Muscle layer of colon (tissue), 2 donors: ENCODE data around the gene MAN1A2.

ENCODE experiments used
- H3K27ac ChIP-seq: one replicate; pipeline ENCODE4 v1.7.0; 2013; ENCODE audit warnings: low read depth, mild to moderate bottlenecking, low read length, moderate library complexity
- H3K27me3 ChIP-seq, 2 donors: one replicate each; pipeline ENCODE4 v1.7.0; 2013; ENCODE audit warnings: low read length in 2 of 2, mild to moderate bottlenecking in 2 of 2; ENCODE audit not compliant: insufficient read depth in 2 of 2, control insufficient read depth in 1 of 2
- H3K36me3 ChIP-seq: one replicate; pipeline ENCODE4 v1.7.0; 2013; ENCODE audit warnings: mild to moderate bottlenecking, low read length; ENCODE audit not compliant: insufficient read depth
- H3K4me1 ChIP-seq: one replicate; pipeline ENCODE4 v1.7.0; 2013; ENCODE audit warnings: mild to moderate bottlenecking, low read length; ENCODE audit not compliant: insufficient read depth
- H3K4me3 ChIP-seq, 2 donors: one replicate each; pipeline ENCODE4 v1.7.0; 2013; ENCODE audit warnings: low read length in 2 of 2, low read depth in 1 of 2, mild to moderate bottlenecking in 1 of 2, moderate library complexity in 1 of 2
- H3K9ac ChIP-seq: one replicate; pipeline ENCODE4 v1.7.0; 2013; ENCODE audit warnings: low read length
- H3K9me3 ChIP-seq: one replicate; pipeline ENCODE4 v1.7.0; 2013; ENCODE audit warnings: mild to moderate bottlenecking, low read length
- donor health status: abdominal sarcoma.
- donor health status: Adenocarcinoma of cecum.

MAN1A2 gene

DNA sequence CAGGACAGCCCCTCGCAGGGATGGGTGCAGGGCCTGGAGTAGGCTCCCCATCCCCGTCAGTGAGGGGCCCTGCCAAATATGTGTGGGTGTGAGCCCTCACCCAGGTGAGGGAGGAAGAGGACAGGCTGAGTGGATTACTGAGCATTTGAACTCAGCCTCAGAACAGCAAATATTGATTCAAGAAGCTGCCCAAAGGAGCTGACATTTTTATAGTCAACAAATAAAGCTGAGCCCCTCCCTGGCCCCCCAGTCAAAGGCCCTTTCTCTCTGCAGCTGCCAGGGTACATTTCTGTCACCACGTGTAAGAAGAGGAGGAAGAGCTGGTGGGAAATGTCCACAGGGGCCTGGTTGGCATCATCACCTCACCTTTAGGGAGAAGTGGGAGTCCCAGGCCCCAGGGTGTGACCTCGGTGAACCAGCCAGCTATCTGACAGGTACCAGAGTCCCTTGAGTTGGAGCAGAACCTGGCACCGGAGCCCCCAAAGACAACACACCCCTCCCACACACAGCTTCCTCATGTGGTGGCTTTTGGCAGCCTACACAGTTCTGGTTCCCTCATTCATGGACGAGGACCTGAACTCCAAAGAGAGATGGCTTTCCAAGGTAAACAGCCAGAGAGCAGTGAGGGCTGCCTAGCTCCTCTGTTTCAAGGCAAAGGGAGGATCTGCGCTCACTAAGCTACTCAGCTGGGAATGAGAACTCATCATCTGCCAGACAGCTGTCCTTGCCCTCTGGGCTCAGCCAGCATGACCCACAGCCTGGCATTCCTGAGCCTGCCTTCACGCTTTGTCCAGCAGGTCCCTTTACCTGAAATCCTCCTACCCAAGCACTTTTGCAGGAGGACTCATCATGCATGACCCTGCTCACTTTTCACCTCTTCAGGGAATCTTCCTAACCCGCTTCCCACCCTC, 195.6 kb downstream of the MAN1A2 start:
- H3K9ac ChIP-seq, result no peak overlapping the region
- no peaks in the 10 kb centered on the region for H3K4me1 ChIP-seq
- H3K36me3 ChIP-seq, result no peaks in the 10 kb centered on the region
- no peak overlapping the region for H3K4me3 ChIP-seq
- H3K27me3 ChIP-seq, result no peaks in the 10 kb centered on the region
- H3K27ac ChIP-seq, result no peak overlapping the region
- H3K9me3 ChIP-seq, result no peaks in the 10 kb centered on the region

DNA sequence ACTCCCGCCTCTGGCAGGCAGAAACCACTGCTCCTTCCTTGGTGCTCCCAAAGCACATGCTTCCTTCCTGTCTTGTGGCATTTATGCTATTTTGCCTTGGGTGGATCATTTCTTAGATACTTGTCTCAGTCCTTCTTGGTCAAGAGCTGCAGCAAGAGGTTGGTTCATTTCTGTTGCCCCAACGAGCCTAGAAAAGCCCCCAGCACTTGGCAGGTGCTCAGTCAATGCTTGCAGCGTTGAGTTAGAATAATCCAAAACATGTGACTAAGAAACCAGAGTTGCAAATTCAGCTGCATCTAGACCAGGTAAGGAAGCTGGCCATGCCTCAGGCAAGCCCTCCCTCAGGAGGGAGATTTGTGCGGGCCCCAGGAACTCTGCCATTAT, 196.2 kb downstream of the MAN1A2 start:
- Histone ChIP-seq H3K9me3 (no peaks in the 10 kb centered on the region), H3K27ac (no peak overlapping the region), H3K36me3 (no peaks in the 10 kb centered on the region), H3K4me1 (no peaks in the 10 kb centered on the region), H3K4me3 (no peak overlapping the region), H3K9ac (no peak overlapping the region), H3K27me3 (no peaks in the 10 kb centered on the region)

DNA sequence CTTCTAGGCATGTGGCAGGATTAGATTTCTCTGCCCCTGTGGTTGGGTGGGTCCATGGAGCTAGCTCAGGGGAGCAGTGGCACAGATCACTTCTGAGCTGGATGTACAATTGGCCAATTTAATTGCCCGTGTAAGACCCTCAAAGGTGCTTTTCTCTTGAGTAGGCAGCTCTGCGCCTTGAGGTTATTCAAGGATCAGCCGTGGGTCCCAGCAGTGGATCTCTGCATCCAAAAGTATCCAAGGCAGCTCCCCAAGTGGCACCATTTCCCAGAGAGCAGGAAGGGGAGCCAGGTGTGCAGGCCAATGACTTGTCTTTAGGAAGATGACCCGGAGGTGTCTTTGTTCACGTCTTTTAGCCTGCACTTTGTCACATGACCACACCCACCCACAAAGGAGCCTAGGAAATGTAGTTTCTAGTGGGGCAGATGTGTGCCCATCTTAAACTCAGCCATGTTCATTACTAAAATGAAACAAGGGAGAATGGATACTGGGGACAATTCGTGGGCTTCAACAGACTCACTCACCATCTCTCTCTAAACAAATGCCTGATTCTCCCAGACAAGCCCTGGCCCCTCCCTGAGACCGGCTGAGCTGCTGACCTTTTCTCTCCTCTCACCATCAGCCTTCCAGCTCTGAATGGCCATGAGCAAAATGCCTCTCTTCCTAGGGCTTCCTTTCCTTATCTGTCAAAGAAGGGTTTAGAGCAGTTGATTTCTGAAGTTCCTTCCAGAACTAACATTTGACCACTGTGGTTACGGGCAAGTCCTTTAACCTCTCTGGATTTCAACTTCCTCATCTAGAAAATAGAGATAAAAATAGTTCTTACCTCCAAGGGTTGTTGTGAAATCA, 197.2 kb downstream of the MAN1A2 start:
- H3K4me3 ChIP-seq, result no peak overlapping the region
- no peak overlapping the region for H3K9ac ChIP-seq
- no peaks in the 10 kb centered on the region for H3K27me3 ChIP-seq
- no peaks in the 10 kb centered on the region for H3K36me3 ChIP-seq
- H3K27ac ChIP-seq, result no peak overlapping the region
- no peaks in the 10 kb centered on the region for H3K4me1 ChIP-seq
- H3K9me3 ChIP-seq, result no peaks in the 10 kb centered on the region

GRCh38 chr1:117565076-117565556, 197.9 kb downstream of the MAN1A2 start:
- Histone ChIP-seq H3K27me3 (no peaks in the 10 kb centered on the region), H3K4me3 (no peak overlapping the region), H3K27ac (no peak overlapping the region), H3K36me3 (no peaks in the 10 kb centered on the region), H3K9ac (no peak overlapping the region), H3K4me1 (no peaks in the 10 kb centered on the region), H3K9me3 (no peaks in the 10 kb centered on the region)

DNA sequence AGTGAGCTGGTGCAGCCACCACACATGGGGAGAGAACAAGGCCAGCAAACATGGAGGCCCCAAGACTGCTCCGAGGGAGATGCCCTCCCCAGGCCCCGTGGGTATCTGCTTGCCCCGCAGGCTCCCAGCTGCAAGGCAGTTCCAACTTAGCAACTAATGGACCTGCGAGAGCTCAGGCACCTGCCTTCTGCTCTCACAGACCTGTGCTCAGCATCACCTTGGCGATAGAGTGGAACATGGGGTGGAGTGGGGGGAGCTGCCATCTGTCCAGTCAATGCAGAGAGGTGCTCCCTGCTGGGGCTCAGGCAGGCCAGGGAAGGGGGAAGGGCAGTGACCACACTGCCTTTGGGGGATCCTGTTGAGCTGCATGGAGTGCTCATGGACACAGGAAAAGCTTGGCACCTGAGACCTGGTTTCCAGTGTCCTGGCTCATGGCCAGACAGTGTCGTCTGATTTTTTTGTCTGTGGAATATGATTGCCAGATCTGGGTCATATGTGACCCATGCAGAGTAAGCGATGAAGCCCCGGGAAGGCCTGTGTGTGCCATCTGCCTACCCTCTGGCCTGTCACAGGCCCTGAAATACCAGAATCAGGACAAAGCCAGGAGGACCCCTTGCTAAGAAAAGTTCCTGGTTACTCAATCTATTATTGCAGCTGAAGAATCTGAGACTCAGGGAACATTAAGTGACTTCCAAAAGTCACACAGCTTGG, 198.7 kb downstream of the MAN1A2 start:
- no peaks in the 10 kb centered on the region for H3K27me3 ChIP-seq
- no peaks in the 10 kb centered on the region for H3K9me3 ChIP-seq
- no peak overlapping the region for H3K4me3 ChIP-seq
- no peaks in the 10 kb centered on the region for H3K4me1 ChIP-seq
- no peak overlapping the region for H3K9ac ChIP-seq
- no peaks in the 10 kb centered on the region for H3K36me3 ChIP-seq
- H3K27ac ChIP-seq, result no peak overlapping the region

DNA sequence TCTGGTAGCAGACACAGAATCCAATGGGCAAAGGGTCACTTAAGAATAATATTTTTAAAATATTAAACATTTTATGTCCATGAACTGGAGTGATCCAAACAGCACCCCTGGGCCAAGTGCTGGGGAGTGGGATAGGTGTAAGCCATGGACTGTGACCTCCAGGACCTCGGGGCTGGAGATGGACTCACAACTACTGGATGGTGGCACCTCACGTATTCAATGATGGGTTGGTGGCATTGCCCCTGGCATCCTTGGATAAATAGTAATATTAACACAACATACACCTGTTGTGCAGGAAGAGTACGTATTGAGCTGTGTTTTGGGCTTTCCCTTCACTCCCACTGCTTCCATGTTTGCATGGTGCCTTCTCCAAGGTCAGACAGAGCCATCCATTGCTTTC, 199.3 kb downstream of the MAN1A2 start:
- H3K27me3 ChIP-seq, result no peaks in the 10 kb centered on the region
- no peaks in the 10 kb centered on the region for H3K9me3 ChIP-seq
- no peak overlapping the region for H3K4me3 ChIP-seq
- no peaks in the 10 kb centered on the region for H3K4me1 ChIP-seq
- no peaks in the 10 kb centered on the region for H3K36me3 ChIP-seq
- H3K27ac ChIP-seq, result no peak overlapping the region
- H3K9ac ChIP-seq, result no peak overlapping the region

DNA sequence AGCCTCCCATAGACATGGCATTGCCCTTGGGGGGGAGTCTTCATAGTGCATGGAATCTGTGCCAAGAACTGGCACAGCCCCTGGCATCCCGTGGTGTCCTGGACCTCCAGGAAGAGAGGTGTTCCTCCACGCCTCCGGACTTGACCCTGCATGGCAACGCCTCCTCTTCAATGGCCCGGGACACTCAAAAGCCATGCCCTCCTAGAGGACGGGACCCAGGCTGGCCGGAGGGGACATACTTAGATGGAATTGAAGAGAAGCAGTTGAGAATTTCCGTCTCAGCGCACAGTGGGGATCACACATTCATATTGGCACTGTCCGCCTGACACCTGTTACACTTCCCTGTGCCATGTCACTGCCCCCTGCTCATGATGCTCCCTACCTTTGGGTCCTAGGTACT, 200.2 kb downstream of the MAN1A2 start:
- no peaks in the 10 kb centered on the region for H3K27me3 ChIP-seq
- H3K36me3 ChIP-seq, result no peaks in the 10 kb centered on the region
- no peaks in the 10 kb centered on the region for H3K4me1 ChIP-seq
- H3K4me3 ChIP-seq, result no peak overlapping the region
- H3K9me3 ChIP-seq, result no peaks in the 10 kb centered on the region
- no peak overlapping the region for H3K9ac ChIP-seq
- H3K27ac ChIP-seq, result no peak overlapping the region

DNA sequence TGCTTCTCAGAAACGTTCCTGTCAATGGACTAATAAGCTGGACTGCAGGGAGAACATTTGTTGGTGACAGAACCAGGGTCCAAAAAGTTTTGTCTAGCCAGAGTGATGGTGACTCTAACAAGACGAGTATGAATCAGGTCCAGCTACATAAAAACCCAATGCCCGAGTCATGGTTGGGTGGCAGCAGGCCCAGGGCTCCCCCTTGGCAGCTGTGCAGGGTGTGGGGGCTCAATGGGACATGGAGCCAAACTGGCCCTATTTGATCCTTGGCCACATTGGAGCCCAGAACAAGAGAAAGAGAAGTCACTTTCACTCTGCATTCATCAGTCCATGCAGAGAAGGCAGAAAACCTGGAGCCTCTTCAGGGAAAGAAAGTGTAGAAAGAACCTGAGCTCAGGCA, 200.7 kb downstream of the MAN1A2 start:
- Histone ChIP-seq H3K27me3 (no peaks in the 10 kb centered on the region), H3K4me1 (no peaks in the 10 kb centered on the region), H3K27ac (no peak overlapping the region), H3K9ac (no peak overlapping the region), H3K9me3 (no peaks in the 10 kb centered on the region), H3K4me3 (no peak overlapping the region), H3K36me3 (no peaks in the 10 kb centered on the region)

DNA sequence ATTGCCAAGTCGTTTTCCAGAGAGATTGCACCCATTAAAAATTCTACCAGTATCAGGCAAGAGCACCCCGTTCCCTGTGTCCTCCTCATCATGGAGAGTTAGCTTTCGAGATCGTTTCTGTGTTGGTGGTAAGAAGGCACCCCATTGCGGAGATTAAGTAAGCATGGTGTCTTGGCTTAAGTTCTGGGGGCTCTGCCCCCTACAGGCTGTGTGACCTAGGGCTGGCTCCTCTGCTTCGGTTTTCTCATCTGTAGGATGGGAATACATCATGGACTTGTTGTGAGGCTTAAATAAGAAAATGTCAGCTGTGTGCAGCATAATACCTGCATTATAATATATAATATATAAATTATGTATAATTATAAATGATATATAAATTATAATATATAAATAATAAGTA, 201.8 kb downstream of the MAN1A2 start:
- no peaks in the 10 kb centered on the region for H3K27me3 ChIP-seq
- H3K4me1 ChIP-seq, result no peaks in the 10 kb centered on the region
- no peak overlapping the region for H3K4me3 ChIP-seq
- H3K27ac ChIP-seq, result no peak overlapping the region
- no peaks in the 10 kb centered on the region for H3K36me3 ChIP-seq
- H3K9ac ChIP-seq, result no peak overlapping the region
- no peaks in the 10 kb centered on the region for H3K9me3 ChIP-seq

DNA sequence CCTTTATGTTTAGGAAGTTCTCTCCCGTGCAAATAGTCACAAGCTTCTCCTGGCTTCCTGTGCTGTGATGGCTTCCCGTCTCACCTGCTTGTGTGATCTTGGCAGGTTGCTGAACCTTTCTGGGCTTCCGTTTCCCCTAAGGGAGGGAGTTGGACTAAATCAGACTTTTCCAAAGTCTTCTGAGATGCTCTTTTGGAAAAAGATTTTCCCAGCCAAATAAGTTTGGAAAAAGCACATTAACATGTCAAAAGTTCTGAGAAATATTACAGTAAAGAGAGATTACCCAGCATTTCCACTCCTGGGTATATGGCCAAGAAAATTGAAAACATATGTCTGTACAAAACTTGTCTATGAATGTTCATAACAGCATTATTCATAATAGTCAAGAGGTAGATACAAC, 202.6 kb downstream of the MAN1A2 start:
- no peak overlapping the region for H3K4me3 ChIP-seq
- no peaks in the 10 kb centered on the region for H3K36me3 ChIP-seq
- H3K27ac ChIP-seq, result no peak overlapping the region
- H3K27me3 ChIP-seq, result no peaks in the 10 kb centered on the region
- no peak overlapping the region for H3K9ac ChIP-seq
- H3K4me1 ChIP-seq, result no peaks in the 10 kb centered on the region
- H3K9me3 ChIP-seq, result no peaks in the 10 kb centered on the region

DNA sequence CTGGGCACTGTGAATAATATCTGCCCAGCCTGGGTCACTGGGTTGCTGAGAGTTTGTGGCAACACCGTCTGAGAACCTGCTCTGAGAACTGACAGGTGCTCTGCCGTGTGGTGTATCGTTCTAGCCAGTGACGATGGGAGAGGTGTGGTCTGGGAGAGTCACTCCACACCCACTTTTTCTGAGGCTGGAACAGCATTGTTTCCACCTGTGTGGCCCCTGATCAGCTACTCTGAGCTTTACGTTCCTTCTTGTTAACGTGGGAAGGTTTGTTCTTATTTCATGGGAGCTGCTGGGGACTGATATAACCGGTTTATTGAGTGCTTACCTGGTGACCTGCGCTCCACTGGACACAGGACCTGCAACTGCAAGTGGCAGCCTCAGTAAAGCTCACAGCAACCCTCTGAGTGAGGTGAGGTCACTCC, 203.8 kb downstream of the MAN1A2 start:
- H3K27me3 ChIP-seq, result no peaks in the 10 kb centered on the region
- H3K9me3 ChIP-seq, result no peaks in the 10 kb centered on the region
- H3K9ac ChIP-seq, result no peak overlapping the region
- H3K4me1 ChIP-seq, result no peaks in the 10 kb centered on the region
- H3K27ac ChIP-seq, result no peak overlapping the region
- H3K4me3 ChIP-seq, result no peak overlapping the region
- no peaks in the 10 kb centered on the region for H3K36me3 ChIP-seq
